Mesendoderm (in vitro differentiated cells): ENCODE results near the gene TSPY3. TPM values are rescaled to one million over a fixed set of nuclear protein-coding genes. Genes with fewer than 3 reads are reported as not detected.
"Not testable (repeated sequence)": the region's sequence is repeated elsewhere in the genome, so short reads cannot be mapped to it uniquely, and the experiment has no call there.

Experiments used
- DNase-seq: peaks from one replicate; pipeline ENCODE4 v3.0.0; 2013
- H2AK5ac ChIP-seq: 2 replicates; pipeline ENCODE4 v1.6.1; 2013; ENCODE audit warnings: low read length, inconsistent platforms
- H2BK120ac ChIP-seq: 2 replicates; pipeline ENCODE4 v1.6.1; 2013; ENCODE audit warnings: low read depth, mild to moderate bottlenecking, low read length, moderate library complexity, mixed read lengths
- H2BK15ac ChIP-seq: replicated peaks from 2 replicates; pipeline ENCODE4 v1.6.1; 2013; ENCODE audit warnings: low read depth, mild to moderate bottlenecking, moderate library complexity
- H2BK5ac ChIP-seq: 2 replicates; pipeline ENCODE4 v1.6.1; 2013; ENCODE audit warnings: low read length, inconsistent platforms
- H3K18ac ChIP-seq: 2 replicates; pipeline ENCODE4 v1.6.1; 2013; ENCODE audit warnings: mild to moderate bottlenecking, low read length, mixed read lengths
- H3K23ac ChIP-seq: one replicate; pipeline ENCODE4 v1.6.1; 2013; ENCODE audit warnings: low read length
- H3K27ac ChIP-seq: 2 replicates; pipeline ENCODE4 v1.5.1; 2013; ENCODE audit warnings: low read depth, mild to moderate bottlenecking, inconsistent platforms, low read length, moderate library complexity
- H3K27me3 ChIP-seq: 2 replicates; pipeline ENCODE4 v1.6.1; 2013; ENCODE audit warnings: low read length, control low read depth, mild to moderate bottlenecking, inconsistent platforms; ENCODE audit not compliant: insufficient read depth, poor library complexity
- H3K36me3 ChIP-seq: 2 replicates; pipeline ENCODE4 v1.6.1; 2013; ENCODE audit warnings: low read length, inconsistent platforms; ENCODE audit not compliant: control insufficient read depth, insufficient read depth
- H3K4ac ChIP-seq: one replicate; pipeline ENCODE4 v1.6.1; 2013; ENCODE audit warnings: low read depth, mild to moderate bottlenecking, low read length, moderate library complexity
- H3K4me1 ChIP-seq: 2 replicates; pipeline ENCODE4 v1.6.1; 2013; ENCODE audit warnings: low read depth, low read length, inconsistent platforms; ENCODE audit not compliant: control insufficient read depth
- H3K4me2 ChIP-seq: 2 replicates; pipeline ENCODE4 v1.6.1; 2013; ENCODE audit warnings: low read length
- H3K4me3 ChIP-seq: 2 replicates; pipeline ENCODE4 v1.5.1; 2013; ENCODE audit warnings: mild to moderate bottlenecking, low read length
- H3K56ac ChIP-seq: one replicate; pipeline ENCODE4 v1.6.1; 2013; ENCODE audit warnings: low read length
- H3K79me1 ChIP-seq: 2 replicates; pipeline ENCODE4 v1.6.1; 2013; ENCODE audit warnings: low read length, inconsistent platforms
- H3K79me2 ChIP-seq: 2 replicates; pipeline ENCODE4 v1.6.1; 2013; ENCODE audit warnings: mild to moderate bottlenecking, low read length; ENCODE audit not compliant: control insufficient read depth, insufficient read depth
- H3K9ac ChIP-seq: 2 replicates; pipeline ENCODE4 v1.6.1; 2013; ENCODE audit warnings: low read length, inconsistent platforms
- H4K5ac ChIP-seq: one replicate; pipeline ENCODE4 v1.6.1; 2013; ENCODE audit warnings: low read length
- H4K8ac ChIP-seq: one replicate; pipeline ENCODE4 v1.6.1; 2013; ENCODE audit warnings: low read depth, mild to moderate bottlenecking, control low read depth, low read length, moderate library complexity
- WGBS: extraction: QIAGEN DNeasy Blood & Tissue Kit; methylation state at CpG from one replicate; pipeline ENCODE4 v1.1.7; 2013; ENCODE audit warnings: low lambda C conversion rate, missing lambda C conversion rate; ENCODE audit not compliant: insufficient coverage; ENCODE audit errors: extremely low coverage; 5-methylcytosine and 5-hydroxymethylcytosine counted together
- polyA plus RNA-seq, 2 experiments: library from polyadenylated mRNA; stranded (reverse); fragments of 200-250 nt; gene quantifications; one replicate each; pipeline ENCODE4 v1.2.3, GENCODE V29; 2013

TSPY3 gene, protein sequence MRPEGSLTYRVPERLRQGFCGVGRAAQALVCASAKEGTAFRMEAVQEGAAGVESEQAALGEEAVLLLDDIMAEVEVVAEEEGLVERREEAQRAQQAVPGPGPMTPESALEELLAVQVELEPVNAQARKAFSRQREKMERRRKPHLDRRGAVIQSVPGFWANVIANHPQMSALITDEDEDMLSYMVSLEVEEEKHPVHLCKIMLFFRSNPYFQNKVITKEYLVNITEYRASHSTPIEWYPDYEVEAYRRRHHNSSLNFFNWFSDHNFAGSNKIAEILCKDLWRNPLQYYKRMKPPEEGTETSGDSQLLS
- polyA plus RNA-seq (2013, experiment 1 of 2), result not detected
- polyA plus RNA-seq (2013, experiment 2 of 2), result not detected

DNA sequence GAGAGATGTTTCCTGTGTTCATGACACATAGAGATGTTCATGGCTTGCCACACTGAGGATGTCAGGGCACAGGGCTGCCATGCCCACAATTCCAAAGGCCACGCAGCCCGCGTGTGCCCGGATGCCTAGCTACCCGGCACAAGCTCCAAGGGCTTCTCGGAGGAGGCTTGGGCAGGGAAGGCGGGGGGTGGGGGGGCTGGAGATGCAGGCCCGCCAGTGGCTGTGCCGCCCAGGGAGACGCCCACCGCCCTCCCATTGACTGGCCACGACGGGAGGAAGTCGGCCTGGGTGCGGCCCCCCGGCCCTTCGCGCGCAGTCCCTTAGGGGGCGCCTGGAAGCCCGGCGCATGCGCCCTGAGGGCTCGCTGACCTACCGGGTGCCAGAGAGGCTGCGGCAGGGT lies at the start of gene TSPY3:
TSPY3 (plus strand) TSS at position 301 of the 400 bp plus-strand sequence; CDS start at position 347, 46 bp downstream.
- not testable (repeated sequence) for H4K8ac ChIP-seq, H3K4me2 ChIP-seq, H3K4ac ChIP-seq, H2BK120ac ChIP-seq, H3K27ac ChIP-seq, H2AK5ac ChIP-seq, H3K36me3 ChIP-seq, H3K79me1 ChIP-seq, H4K5ac ChIP-seq, H3K18ac ChIP-seq, H3K9ac ChIP-seq, H2BK5ac ChIP-seq, H3K4me3 ChIP-seq, H2BK15ac ChIP-seq, H3K23ac ChIP-seq, DNase-seq, H3K27me3 ChIP-seq, H3K4me1 ChIP-seq, H3K56ac ChIP-seq, H3K79me2 ChIP-seq
- WGBS, result no CpG with 5 or more reads among the region's 26 CpGs

- H2BK5ac ChIP-seq, H4K5ac ChIP-seq, H3K4me2 ChIP-seq, H2BK120ac ChIP-seq, H3K79me1 ChIP-seq, H3K56ac ChIP-seq, H3K4me3 ChIP-seq, H2BK15ac ChIP-seq, H4K8ac ChIP-seq, H3K4ac ChIP-seq, H3K9ac ChIP-seq, DNase-seq, H2AK5ac ChIP-seq, H3K79me2 ChIP-seq, H3K27ac ChIP-seq, H3K4me1 ChIP-seq, H3K27me3 ChIP-seq, H3K18ac ChIP-seq, H3K23ac ChIP-seq, H3K36me3 ChIP-seq: not testable (repeated sequence)
- WGBS, result no CpG with 5 or more reads among the region's 25 CpGs
These were observed 40.7 kb upstream of the TSPY3 start, which contains the start of gene TSPY8 for GRCh38 chrY:9357497-9357896. TSPY8 (plus strand) TSS chrY:9357797; CDS start chrY:9357843, 46 bp downstream.

DNA sequence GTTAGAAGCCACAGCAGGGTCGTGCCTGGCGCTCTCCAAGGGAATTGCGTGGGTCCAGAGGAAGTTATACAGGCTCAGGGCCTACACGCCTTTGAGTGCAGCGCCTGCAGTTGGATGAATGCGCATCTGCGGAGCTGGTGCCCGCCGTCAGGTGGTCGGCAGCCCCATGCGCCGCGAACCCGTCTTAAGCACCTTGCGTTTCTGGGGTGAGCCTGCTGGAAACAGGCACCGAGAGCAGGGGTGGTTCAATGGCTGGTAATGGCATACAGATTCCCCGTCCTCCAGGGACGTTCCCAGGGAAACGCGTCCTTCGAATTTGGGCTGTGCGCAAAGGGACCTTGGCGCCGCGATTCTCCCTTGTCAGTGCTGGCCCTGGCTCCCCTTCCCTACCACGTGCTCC lies 1.7 kb upstream of the TSPY3 start:
- H3K4ac ChIP-seq, result not testable (repeated sequence)

More for the DNA sequence above, 1.7 kb upstream of the TSPY3 start:
- not testable (repeated sequence) for H3K36me3 ChIP-seq, H3K4me3 ChIP-seq, H3K18ac ChIP-seq, H4K5ac ChIP-seq, H2AK5ac ChIP-seq, H2BK120ac ChIP-seq, H3K56ac ChIP-seq, H4K8ac ChIP-seq, H3K79me2 ChIP-seq, H3K23ac ChIP-seq, DNase-seq, H2BK5ac ChIP-seq, H3K79me1 ChIP-seq, H2BK15ac ChIP-seq, H3K9ac ChIP-seq, H3K4me1 ChIP-seq, H3K4me2 ChIP-seq, H3K27me3 ChIP-seq, H3K27ac ChIP-seq
- no CpG with 5 or more reads among the region's 26 CpGs for WGBS
